ENCODE data around the gene VWF.
"Not testable (repeated sequence)": the region's sequence is repeated elsewhere in the genome, so short reads cannot be mapped to it uniquely, and the experiment has no call there.

DNA sequence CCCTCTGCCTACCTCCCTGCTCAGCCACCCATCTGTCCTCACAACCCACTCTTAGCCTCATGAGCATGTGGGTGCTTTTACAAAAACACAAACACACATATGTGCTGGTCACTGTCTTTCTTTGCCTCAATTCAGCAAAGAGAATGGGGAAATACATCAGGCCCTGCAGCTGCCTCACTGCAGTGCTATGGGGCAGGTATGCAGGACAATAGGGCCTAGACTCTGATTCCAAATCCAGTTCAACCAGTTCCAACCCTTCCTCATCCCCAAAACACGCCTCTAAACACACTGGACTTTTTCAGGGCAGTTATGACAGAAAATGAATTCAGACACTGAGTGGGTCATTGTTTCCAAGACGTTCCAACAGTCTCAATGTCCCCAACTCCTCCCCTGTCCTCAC is 100.4 kb downstream of the VWF start:
- TF ChIP-seq POLR2A (IDR thresholded peaks at IDR 0.05): not testable (repeated sequence)
- TF ChIP-seq, protein P1, sequence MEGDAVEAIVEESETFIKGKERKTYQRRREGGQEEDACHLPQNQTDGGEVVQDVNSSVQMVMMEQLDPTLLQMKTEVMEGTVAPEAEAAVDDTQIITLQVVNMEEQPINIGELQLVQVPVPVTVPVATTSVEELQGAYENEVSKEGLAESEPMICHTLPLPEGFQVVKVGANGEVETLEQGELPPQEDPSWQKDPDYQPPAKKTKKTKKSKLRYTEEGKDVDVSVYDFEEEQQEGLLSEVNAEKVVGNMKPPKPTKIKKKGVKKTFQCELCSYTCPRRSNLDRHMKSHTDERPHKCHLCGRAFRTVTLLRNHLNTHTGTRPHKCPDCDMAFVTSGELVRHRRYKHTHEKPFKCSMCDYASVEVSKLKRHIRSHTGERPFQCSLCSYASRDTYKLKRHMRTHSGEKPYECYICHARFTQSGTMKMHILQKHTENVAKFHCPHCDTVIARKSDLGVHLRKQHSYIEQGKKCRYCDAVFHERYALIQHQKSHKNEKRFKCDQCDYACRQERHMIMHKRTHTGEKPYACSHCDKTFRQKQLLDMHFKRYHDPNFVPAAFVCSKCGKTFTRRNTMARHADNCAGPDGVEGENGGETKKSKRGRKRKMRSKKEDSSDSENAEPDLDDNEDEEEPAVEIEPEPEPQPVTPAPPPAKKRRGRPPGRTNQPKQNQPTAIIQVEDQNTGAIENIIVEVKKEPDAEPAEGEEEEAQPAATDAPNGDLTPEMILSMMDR (IDR thresholded peaks at IDR 0.05): not testable (repeated sequence)
